Measurements from ENCODE around the gene CHERP.
"Not testable (repeated sequence)": the region's sequence is repeated elsewhere in the genome, so short reads cannot be mapped to it uniquely, and the experiment has no call there.

The CHERP gene

DNA sequence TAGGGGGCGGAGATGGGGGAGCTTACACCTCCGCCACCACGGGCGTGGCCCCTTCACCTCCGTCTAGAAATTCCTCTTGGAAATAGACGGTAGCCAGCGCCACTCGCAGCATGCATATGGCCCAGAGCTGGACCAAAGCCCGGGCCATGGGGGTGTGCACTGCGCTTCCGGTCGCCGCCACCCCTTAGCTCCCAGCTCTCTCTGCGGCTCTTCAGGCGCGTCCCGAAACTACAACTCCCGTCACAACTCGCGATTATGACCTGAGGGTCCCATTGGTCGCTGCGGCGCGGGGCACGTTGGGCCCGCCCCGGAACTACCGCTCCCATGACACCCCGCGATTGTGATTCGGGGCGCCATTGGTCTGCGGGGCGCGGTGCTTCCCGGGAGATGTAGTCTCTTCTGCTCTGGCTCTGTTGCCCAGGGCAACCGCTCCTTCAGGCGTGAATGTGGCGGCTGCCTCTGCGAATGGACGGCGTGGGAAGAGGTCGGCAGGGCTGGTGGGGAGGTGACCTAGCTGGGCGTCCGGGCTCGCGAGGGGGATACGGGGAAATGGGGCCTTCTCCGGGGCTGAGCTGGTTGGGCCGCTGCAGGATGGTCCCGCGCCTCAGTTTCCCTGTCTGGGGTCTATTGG is 46.1 kb downstream of the CHERP start, which contains the start of the genes C19orf44 and CALR3:
C19orf44 (plus strand) TSS at position 413 of the 631 bp plus-strand sequence. CDS start 4,399 bp downstream, outside the sequence.
CALR3 (minus strand) TSS at position 186 of the 631 bp plus-strand sequence; CDS start at position 148, 38 bp downstream.
- H3K27ac ChIP-seq (ENCODE audit: low read depth, low read length): peak within 1 kb of the TSS; percentile 72
- H3K36me3 ChIP-seq (ENCODE audit: control insufficient read depth, insufficient read depth, low read length): peaks cover 4% of the 10 kb centered on the region; the same call in 1 of the 2 replicates
- H3K4me3 ChIP-seq (ENCODE audit: low read depth, low read length): peak within 1 kb of the TSS; percentile 81
- no peaks in the 10 kb centered on the region for H3K9me3 ChIP-seq (ENCODE audit: control insufficient read depth, insufficient read depth, low read length)
- no peaks in the 10 kb centered on the region for H3K4me1 ChIP-seq (ENCODE audit: control insufficient read depth, insufficient read depth, low read length)
- no peaks in the 10 kb centered on the region for H3K27me3 ChIP-seq (ENCODE audit: control insufficient read depth, insufficient read depth, low read length)
- H3K9ac ChIP-seq (ENCODE audit: low read depth, low read length): peak within 1 kb of the TSS; percentile 65; the same call in 1 of the 2 replicates

DNA sequence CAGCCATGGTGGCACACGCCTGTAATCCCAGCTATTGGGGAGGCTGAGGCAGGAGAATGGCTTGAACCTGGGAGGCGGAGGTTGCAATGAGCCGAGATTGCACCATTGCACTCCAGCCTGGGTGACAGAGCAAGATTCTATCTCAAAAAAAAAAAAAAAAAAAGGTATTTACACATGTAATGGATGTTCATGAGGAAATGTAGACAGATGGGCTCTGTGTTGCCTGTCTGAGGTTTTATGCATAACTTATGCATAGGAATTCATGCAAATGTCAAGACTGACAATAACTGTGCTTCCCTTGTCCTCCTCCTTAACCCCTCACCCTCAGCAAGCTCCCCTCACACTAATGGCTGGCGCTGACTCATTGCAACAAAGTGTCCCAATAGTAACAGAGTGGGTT is 55.8 kb downstream of the CHERP start:
- not testable (repeated sequence) for H3K4me1 ChIP-seq (ENCODE audit: control insufficient read depth, insufficient read depth, low read length); H3K27me3 ChIP-seq (ENCODE audit: control insufficient read depth, insufficient read depth, low read length); H3K36me3 ChIP-seq (ENCODE audit: control insufficient read depth, insufficient read depth, low read length); H3K9ac ChIP-seq (ENCODE audit: low read depth, low read length); H3K9me3 ChIP-seq (ENCODE audit: control insufficient read depth, insufficient read depth, low read length); H3K27ac ChIP-seq (ENCODE audit: low read depth, low read length); H3K4me3 ChIP-seq (ENCODE audit: low read depth, low read length)

DNA sequence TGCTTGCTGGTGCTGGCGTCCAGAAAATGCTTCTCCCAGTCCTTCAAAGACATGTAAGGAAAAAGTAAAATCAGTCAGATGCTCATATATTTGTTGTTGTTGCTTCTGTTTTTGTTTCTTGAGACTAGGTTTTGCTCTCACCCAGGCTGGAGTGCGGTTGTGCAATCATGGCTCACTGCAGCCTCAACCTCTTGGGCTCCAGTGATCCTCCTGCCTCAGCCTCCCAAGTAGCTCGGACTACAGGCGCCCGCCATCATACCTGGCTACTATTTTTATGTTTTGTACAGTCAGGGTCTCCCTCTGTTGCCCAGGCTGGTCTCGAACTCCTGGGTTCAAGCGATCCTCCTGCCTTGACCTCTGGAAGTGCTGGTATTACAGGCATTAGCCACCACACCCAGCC is 59.5 kb downstream of the CHERP start:
- Histone ChIP-seq H3K4me3 (ENCODE audit: low read depth, low read length) (no peak overlapping the region), H3K27me3 (ENCODE audit: control insufficient read depth, insufficient read depth, low read length) (no peaks in the 10 kb centered on the region), H3K4me1 (ENCODE audit: control insufficient read depth, insufficient read depth, low read length) (no peaks in the 10 kb centered on the region), H3K9me3 (ENCODE audit: control insufficient read depth, insufficient read depth, low read length) (no peaks in the 10 kb centered on the region), H3K9ac (ENCODE audit: low read depth, low read length) (no peak overlapping the region), H3K36me3 (ENCODE audit: control insufficient read depth, insufficient read depth, low read length) (no peaks in the 10 kb centered on the region), H3K27ac (ENCODE audit: low read depth, low read length) (no peak overlapping the region)

DNA sequence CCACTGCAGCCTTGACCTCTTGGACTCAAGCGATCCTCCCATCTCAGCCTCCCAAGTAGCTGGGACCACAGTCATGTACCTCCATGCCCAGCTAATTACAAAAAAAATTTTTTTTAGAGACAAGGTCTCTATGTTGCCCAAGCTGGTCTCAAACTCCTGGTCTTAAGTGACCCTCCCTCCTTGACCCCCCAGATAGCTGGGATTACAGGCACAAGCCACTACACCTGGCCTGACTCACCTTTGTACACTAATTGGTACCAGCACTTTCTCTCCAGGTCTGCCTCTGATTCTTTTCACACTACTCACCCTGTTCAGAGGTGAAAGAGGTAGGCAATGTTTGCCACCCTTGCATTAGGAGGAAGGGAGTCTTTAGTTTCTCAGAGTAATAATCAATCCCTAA is 64.9 kb downstream of the CHERP start:
- H3K27ac ChIP-seq (ENCODE audit: low read depth, low read length): no peak overlapping the region
- no peaks in the 10 kb centered on the region for H3K27me3 ChIP-seq (ENCODE audit: control insufficient read depth, insufficient read depth, low read length)
- H3K9ac ChIP-seq (ENCODE audit: low read depth, low read length): no peak overlapping the region
- no peaks in the 10 kb centered on the region for H3K4me1 ChIP-seq (ENCODE audit: control insufficient read depth, insufficient read depth, low read length)
- H3K4me3 ChIP-seq (ENCODE audit: low read depth, low read length): no peak overlapping the region
- H3K36me3 ChIP-seq (ENCODE audit: control insufficient read depth, insufficient read depth, low read length): no peaks in the 10 kb centered on the region
- peaks cover 3% of the 10 kb centered on the region; the same call in 1 of the 2 replicates for H3K9me3 ChIP-seq (ENCODE audit: control insufficient read depth, insufficient read depth, low read length)

DNA sequence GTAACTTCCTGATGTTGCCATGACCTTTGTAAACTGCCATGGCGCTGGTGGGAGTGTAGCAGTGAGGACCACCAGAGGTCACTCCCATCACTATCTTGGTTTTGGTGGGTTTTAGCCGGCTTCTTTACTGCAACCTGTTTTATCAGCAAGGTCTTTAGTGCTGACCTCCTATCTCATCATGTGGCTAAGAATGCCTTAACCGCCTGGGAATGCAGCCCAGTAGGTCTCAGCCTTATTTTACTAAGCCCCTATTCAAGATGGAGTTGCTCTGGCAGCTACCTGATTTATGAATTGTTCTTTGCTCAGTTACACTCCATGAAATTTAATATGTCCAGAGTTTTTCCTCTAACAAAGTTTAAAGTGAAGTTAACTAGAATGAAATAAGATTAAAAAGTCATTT is 65.8 kb downstream of the CHERP start:
- Histone ChIP-seq H3K4me1 (ENCODE audit: control insufficient read depth, insufficient read depth, low read length) (no peaks in the 10 kb centered on the region), H3K36me3 (ENCODE audit: control insufficient read depth, insufficient read depth, low read length) (no peaks in the 10 kb centered on the region), H3K9ac (ENCODE audit: low read depth, low read length) (no peak overlapping the region), H3K9me3 (ENCODE audit: control insufficient read depth, insufficient read depth, low read length) (peaks cover 3% of the 10 kb centered on the region; the same call in 1 of the 2 replicates), H3K27me3 (ENCODE audit: control insufficient read depth, insufficient read depth, low read length) (no peaks in the 10 kb centered on the region), H3K27ac (ENCODE audit: low read depth, low read length) (no peak overlapping the region), H3K4me3 (ENCODE audit: low read depth, low read length) (no peak overlapping the region)

DNA sequence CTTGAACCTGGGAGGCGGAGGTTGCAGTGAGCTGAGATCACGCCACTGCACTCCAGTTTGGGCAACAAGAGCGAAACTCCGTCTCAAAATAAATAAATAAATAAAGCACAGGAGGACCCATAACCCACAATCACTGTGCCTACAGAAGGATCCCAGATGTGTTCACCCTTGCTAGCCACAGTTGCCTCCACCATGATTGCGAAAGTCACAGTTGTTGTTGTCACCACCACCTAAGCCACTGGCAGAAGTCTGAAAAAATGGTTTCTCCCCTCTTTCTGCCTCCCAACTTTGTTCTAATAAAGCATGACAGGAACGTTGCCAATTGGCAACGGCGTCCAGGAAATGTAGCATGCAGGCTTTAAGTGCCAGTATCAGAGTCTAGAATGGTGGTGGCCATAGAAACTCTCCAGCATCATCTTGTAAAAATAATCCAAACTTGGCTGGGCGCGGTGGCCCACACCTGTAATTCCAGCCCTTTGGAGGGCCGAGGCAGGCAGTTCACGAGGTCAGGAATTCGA is 68.3 kb downstream of the CHERP start:
- H3K27ac ChIP-seq (ENCODE audit: low read depth, low read length): no peak overlapping the region
- peaks cover 3% of the 10 kb centered on the region; the same call in 1 of the 2 replicates for H3K9me3 ChIP-seq (ENCODE audit: control insufficient read depth, insufficient read depth, low read length)
- no peak overlapping the region for H3K4me3 ChIP-seq (ENCODE audit: low read depth, low read length)
- no peaks in the 10 kb centered on the region for H3K27me3 ChIP-seq (ENCODE audit: control insufficient read depth, insufficient read depth, low read length)
- no peak overlapping the region for H3K9ac ChIP-seq (ENCODE audit: low read depth, low read length)
- peaks cover 8% of the 10 kb centered on the region for H3K4me1 ChIP-seq (ENCODE audit: control insufficient read depth, insufficient read depth, low read length)
- H3K36me3 ChIP-seq (ENCODE audit: control insufficient read depth, insufficient read depth, low read length): no peaks in the 10 kb centered on the region

DNA sequence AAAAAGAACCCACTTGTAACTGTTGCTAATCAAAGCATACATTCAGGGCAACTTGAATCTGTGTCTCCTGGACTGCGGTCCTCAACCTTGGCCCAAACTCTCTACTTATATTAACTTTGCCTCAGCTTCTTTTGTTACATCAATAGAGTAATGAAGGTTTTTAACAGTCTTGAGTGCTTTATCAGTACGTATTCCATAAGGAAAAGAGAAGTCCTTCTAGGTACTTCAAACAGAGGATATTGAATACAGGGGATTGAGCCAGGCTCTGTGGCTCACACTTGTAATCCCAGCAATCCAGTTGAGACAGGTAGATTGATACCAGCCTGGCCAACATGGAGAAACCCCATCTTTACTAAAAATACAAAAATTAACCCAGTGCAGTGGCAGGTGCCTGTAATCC is 69.2 kb downstream of the CHERP start:
- Histone ChIP-seq H3K4me3 (ENCODE audit: low read depth, low read length) (no peak overlapping the region), H3K9me3 (ENCODE audit: control insufficient read depth, insufficient read depth, low read length) (peaks cover 3% of the 10 kb centered on the region; the same call in 1 of the 2 replicates), H3K9ac (ENCODE audit: low read depth, low read length) (no peak overlapping the region), H3K36me3 (ENCODE audit: control insufficient read depth, insufficient read depth, low read length) (no peaks in the 10 kb centered on the region), H3K27ac (ENCODE audit: low read depth, low read length) (no peak overlapping the region), H3K4me1 (ENCODE audit: control insufficient read depth, insufficient read depth, low read length) (peaks cover 8% of the 10 kb centered on the region), H3K27me3 (ENCODE audit: control insufficient read depth, insufficient read depth, low read length) (no peaks in the 10 kb centered on the region)

DNA sequence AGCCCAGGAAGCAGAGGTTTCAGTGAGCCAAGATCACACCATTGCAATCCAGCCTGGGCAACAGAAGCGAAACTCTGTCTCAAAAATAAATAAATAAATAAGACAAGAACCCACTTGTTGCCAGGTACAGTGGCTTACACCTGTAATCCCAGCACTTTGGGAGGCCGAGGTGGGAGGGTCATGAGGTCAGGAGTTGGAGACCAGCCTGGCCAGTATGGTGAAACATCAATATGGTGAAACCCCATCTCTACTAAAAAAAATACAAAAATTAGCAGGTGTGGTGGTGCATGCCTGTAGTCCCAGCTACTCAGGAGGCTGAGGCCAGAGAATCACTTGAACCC is 69.7 kb downstream of the CHERP start:
- H3K4me1 ChIP-seq (ENCODE audit: control insufficient read depth, insufficient read depth, low read length); H3K36me3 ChIP-seq (ENCODE audit: control insufficient read depth, insufficient read depth, low read length); H3K27me3 ChIP-seq (ENCODE audit: control insufficient read depth, insufficient read depth, low read length); H3K9me3 ChIP-seq (ENCODE audit: control insufficient read depth, insufficient read depth, low read length): not testable (repeated sequence)
- H3K9ac ChIP-seq (ENCODE audit: low read depth, low read length): peak overlapping the region; percentile 76
- peak overlapping the region; percentile 90 for H3K4me3 ChIP-seq (ENCODE audit: low read depth, low read length)
- H3K27ac ChIP-seq (ENCODE audit: low read depth, low read length): peak overlapping the region; percentile 56

DNA sequence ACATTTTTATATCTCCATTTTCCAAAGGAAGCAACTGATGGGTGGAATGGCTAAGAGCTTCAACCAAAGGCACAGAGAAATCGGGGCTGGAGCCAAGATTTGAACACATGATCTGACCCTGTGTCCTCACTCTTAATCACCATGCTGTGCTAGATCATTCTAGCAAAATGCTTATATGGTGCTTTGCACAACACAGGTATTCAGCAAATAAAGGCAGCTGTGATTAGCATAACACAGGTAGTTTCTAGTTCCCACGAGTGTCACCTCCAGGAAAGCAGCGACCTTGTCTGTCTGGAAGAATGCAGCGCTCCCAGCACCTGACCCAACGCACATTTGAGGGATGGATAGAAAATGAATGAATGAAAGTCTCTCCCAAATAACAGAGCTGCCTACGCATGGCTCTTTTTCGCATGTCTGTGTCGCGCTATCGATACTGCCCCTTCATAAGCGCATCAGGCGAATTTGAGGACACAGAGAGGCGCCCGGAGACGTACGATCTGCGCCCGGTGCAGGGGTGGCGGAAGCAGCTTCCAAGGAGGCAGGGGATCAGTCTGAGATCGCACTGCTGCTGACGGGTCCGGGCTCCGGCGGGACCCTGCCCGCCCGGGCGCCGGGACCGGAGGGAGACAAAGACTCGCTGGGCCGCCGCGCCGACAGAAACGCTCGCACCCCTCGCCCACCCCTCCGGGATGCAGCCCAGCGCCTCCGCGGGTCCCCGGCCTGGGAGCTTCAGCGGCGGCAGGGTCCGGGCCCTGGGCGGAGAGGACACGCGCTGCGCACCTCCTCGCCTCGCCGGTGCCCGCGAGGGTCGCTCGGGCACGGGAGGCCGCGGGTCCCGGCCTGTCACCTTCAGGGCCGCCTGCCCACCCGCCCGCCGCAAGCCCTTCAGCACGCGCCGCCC is 71.1 kb downstream of the CHERP start:
- H3K9me3 ChIP-seq (ENCODE audit: control insufficient read depth, insufficient read depth, low read length): peaks cover 3% of the 10 kb centered on the region; the same call in 1 of the 2 replicates
- peak overlapping the region; percentile 83 for H3K27ac ChIP-seq (ENCODE audit: low read depth, low read length)
- H3K36me3 ChIP-seq (ENCODE audit: control insufficient read depth, insufficient read depth, low read length): no peaks in the 10 kb centered on the region
- peak overlapping the region; percentile 50 for H3K9ac ChIP-seq (ENCODE audit: low read depth, low read length)
- peaks cover 8% of the 10 kb centered on the region for H3K4me1 ChIP-seq (ENCODE audit: control insufficient read depth, insufficient read depth, low read length)
- H3K4me3 ChIP-seq (ENCODE audit: low read depth, low read length): peak overlapping the region; percentile 90
- no peaks in the 10 kb centered on the region for H3K27me3 ChIP-seq (ENCODE audit: control insufficient read depth, insufficient read depth, low read length)

DNA sequence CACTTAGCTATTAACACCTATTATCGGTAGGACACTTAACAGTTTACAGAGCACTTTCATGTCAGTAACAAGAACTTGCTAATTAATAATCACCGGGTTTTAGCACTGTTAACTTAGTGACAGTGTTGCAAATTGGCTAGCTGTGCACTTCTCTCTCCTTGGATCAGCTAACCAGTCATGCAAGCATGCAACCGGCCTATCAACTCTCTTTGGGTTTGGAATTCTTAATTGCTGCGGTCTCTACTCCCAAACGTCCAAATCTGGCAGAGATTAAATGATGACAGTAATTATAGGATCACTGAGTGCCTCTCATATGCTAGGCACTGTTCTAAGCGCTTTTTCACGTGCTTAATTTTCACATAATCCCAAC is 71.7 kb downstream of the CHERP start:
- peaks cover 3% of the 10 kb centered on the region; the same call in 1 of the 2 replicates for H3K9me3 ChIP-seq (ENCODE audit: control insufficient read depth, insufficient read depth, low read length)
- H3K9ac ChIP-seq (ENCODE audit: low read depth, low read length): no peak overlapping the region
- peaks cover 8% of the 10 kb centered on the region for H3K4me1 ChIP-seq (ENCODE audit: control insufficient read depth, insufficient read depth, low read length)
- peak overlapping the region; percentile 83 for H3K27ac ChIP-seq (ENCODE audit: low read depth, low read length)
- H3K27me3 ChIP-seq (ENCODE audit: control insufficient read depth, insufficient read depth, low read length): no peaks in the 10 kb centered on the region
- peak overlapping the region; percentile 90 for H3K4me3 ChIP-seq (ENCODE audit: low read depth, low read length)
- H3K36me3 ChIP-seq (ENCODE audit: control insufficient read depth, insufficient read depth, low read length): no peaks in the 10 kb centered on the region

Data from HUES48 (cell line).